GM23338 (cell line): ENCODE measurements around the gene GPR146. TPM values are rescaled to one million over a fixed set of nuclear protein-coding genes. Genes with fewer than 3 reads are reported as not detected.

Source experiments
- ATAC-seq: fragments of 200-7000 bp; cut with Tn5 transposase; 3 replicates; pipeline ENCODE4 v1.9.1; 2020
- DNase-seq: peaks from one replicate; pipeline ENCODE4 v3.0.0-alpha.2; 2015; ENCODE audit warnings: low spot score
- H2AFZ ChIP-seq: fragments of 200-600 bp; sonication (generic); 2 replicates; pipeline ENCODE4 v1.8.0; 2016; ENCODE audit warnings: antibody characterized with exemption, mild to moderate bottlenecking, moderate library complexity
- H3F3A ChIP-seq: fragments of 200-600 bp; sonication (generic); replicated peaks from 2 replicates; pipeline ENCODE4 v1.8.0; 2017; ENCODE audit warnings: antibody characterized with exemption, mixed run types, low read depth
- H3K27ac ChIP-seq: fragments of 200-600 bp; sonication (generic); 2 replicates; pipeline ENCODE4 v1.6.1; 2016; ENCODE audit warnings: low read depth
- H3K27me3 ChIP-seq: fragments of 200-600 bp; sonication (generic); 2 replicates; pipeline ENCODE4 v1.8.0; 2016; ENCODE audit warnings: mild to moderate bottlenecking, mixed run types, moderate library complexity; ENCODE audit not compliant: insufficient read depth
- H3K36me3 ChIP-seq: fragments of 200-600 bp; sonication (generic); 2 replicates; pipeline ENCODE4 v1.8.0; 2016; ENCODE audit warnings: mild to moderate bottlenecking; ENCODE audit not compliant: insufficient read depth
- H3K4me1 ChIP-seq: fragments of 200-600 bp; sonication (generic); 2 replicates; pipeline ENCODE4 v1.8.0; 2016; ENCODE audit warnings: mild to moderate bottlenecking, moderate library complexity; ENCODE audit not compliant: insufficient read depth
- H3K4me2 ChIP-seq: fragments of 200-600 bp; sonication (generic); 2 replicates; pipeline ENCODE4 v1.7.1; 2017; ENCODE audit warnings: mixed run types
- H3K4me3 ChIP-seq: fragments of 200-600 bp; sonication (generic); 2 replicates; pipeline ENCODE4 v1.6.1; 2016; ENCODE audit warnings: mixed run types
- H3K79me2 ChIP-seq: fragments of 200-600 bp; sonication (generic); replicated peaks from 2 replicates; pipeline ENCODE4 v1.8.0; 2017; ENCODE audit warnings: mild to moderate bottlenecking; ENCODE audit not compliant: insufficient read depth
- H3K9me2 ChIP-seq: fragments of 200-600 bp; sonication (generic); 2 replicates; pipeline ENCODE4 v1.8.0; 2017; ENCODE audit not compliant: insufficient read depth
- H4K20me1 ChIP-seq: fragments of 200-600 bp; sonication (generic); replicated peaks from 2 replicates; pipeline ENCODE4 v1.8.0; 2017; ENCODE audit warnings: mild to moderate bottlenecking; ENCODE audit not compliant: insufficient read depth
- H3K27ac Mint-ChIP-seq: 2 replicates; pipeline ENCODE4 v1.8.0; 2020; ENCODE audit warnings: inconsistent platforms, mild to moderate bottlenecking, moderate library complexity, mixed read lengths
- H3K27me3 Mint-ChIP-seq: 3 replicates; pipeline ENCODE4 v1.8.0; 2022; ENCODE audit warnings: low read depth, mild to moderate bottlenecking, moderate library complexity, mixed read lengths, inconsistent platforms; ENCODE audit not compliant: insufficient read depth, poor library complexity
- H3K36me3 Mint-ChIP-seq: 3 replicates; pipeline ENCODE4 v1.8.0; 2021; ENCODE audit warnings: low read depth, mild to moderate bottlenecking, inconsistent platforms, moderate library complexity, mixed read lengths
- H3K4me1 Mint-ChIP-seq: 3 replicates; pipeline ENCODE4 v1.8.0; 2020; ENCODE audit warnings: mild to moderate bottlenecking, inconsistent platforms, mixed read lengths
- H3K4me3 Mint-ChIP-seq: 3 replicates; pipeline ENCODE4 v1.8.0; 2021; ENCODE audit warnings: moderate library complexity, mild to moderate bottlenecking, inconsistent platforms, mixed read lengths
- H3K9me3 Mint-ChIP-seq: 3 replicates; pipeline ENCODE4 v1.8.0; 2020; ENCODE audit warnings: moderate library complexity, mild to moderate bottlenecking, inconsistent platforms, mixed read lengths
- CREB1 ChIP-seq: fragments of 250-450 bp; sonication (Bioruptor Pico); IDR thresholded peaks from 2 replicates; pipeline ENCODE4 v1.5.0; 2020; ENCODE audit warnings: low read depth, mild to moderate bottlenecking, moderate library complexity
- EZH2 ChIP-seq: fragments of 200-600 bp; sonication (generic); IDR thresholded peaks from one replicate; pipeline ENCODE4 v1.8.0; 2017; ENCODE audit warnings: antibody characterized with exemption, mild to moderate bottlenecking, low read depth; ENCODE audit not compliant: unreplicated experiment
- EZH2phosphoT487 ChIP-seq: fragments of 200-600 bp; sonication (generic); IDR thresholded peaks from one replicate; pipeline ENCODE4 v1.8.1; 2018; ENCODE audit warnings: antibody characterized with exemption; ENCODE audit not compliant: unreplicated experiment
- NANOG ChIP-seq: IDR thresholded peaks from 2 replicates; pipeline ENCODE4 v1.6.1; 2016; ENCODE audit warnings: antibody characterized with exemption, borderline replicate concordance
- STAT1 ChIP-seq: IDR thresholded peaks from one replicate; pipeline ENCODE4 v1.6.1; 2016; ENCODE audit warnings: antibody characterized with exemption; ENCODE audit not compliant: unreplicated experiment
- ZNF114 ChIP-seq: fragments of 250-450 bp; sonication (Bioruptor Pico); IDR thresholded peaks from 2 replicates; pipeline ENCODE4 v1.5.0; 2020; ENCODE audit warnings: mild to moderate bottlenecking, moderate library complexity
- ZNF331 ChIP-seq: fragments of 250-450 bp; sonication (Bioruptor Pico); IDR thresholded peaks from 2 replicates; pipeline ENCODE4 v1.5.0; 2020; ENCODE audit warnings: low read depth, mild to moderate bottlenecking, moderate library complexity
- polyA plus RNA-seq: library from polyadenylated mRNA; unstranded; fragments of >200 nt; fragmentation: Nextera tagmentation; extraction: Ambion mirVana; gene quantifications from 2 replicates; pipeline ENCODE4 v1.2.1, GENCODE V29; 2016
- total RNA-seq: library from RNA; depleted of rRNA; stranded (reverse); fragments of >200 nt; shearing (Covaris generic); gene quantifications from 2 replicates; pipeline ENCODE4 v1.2.3, GENCODE V29; 2014
- TF ChIP-seq, protein P1 (sequence below), 2 experiments: fragments of 200-600 bp in 1 of 2; sonication (generic) in 1 of 2; conservative IDR thresholded peaks; 2 replicates each; pipeline versions ENCODE4 v1.5.1 to v1.6.1; 2016 to 2017; ENCODE audit warnings: antibody characterized with exemption in 2 of 2, low read depth in 2 of 2, mild to moderate bottlenecking in 2 of 2, moderate library complexity in 1 of 2
- TF ChIP-seq, protein P2 (sequence below): IDR thresholded peaks from 2 replicates; pipeline ENCODE4 v1.6.1; 2016; ENCODE audit warnings: antibody characterized with exemption
- TF ChIP-seq, protein P3 (sequence below): fragments of 250-450 bp; sonication (Bioruptor Pico); IDR thresholded peaks from 2 replicates; pipeline ENCODE4 v1.5.0; 2020; ENCODE audit warnings: mild to moderate bottlenecking, moderate library complexity

Gene GPR146
- total and polyA plus RNA-seq, 2 experiments from 2014 or later: 0.28 to 0.37 TPM

GRCh38 chr7:995571-995970, 48.8 kb upstream of the GPR146 start:
- no peak overlapping the region for H3K4me3 Mint-ChIP-seq
- no peak for DNase-seq

GRCh38 chr7:996079-996872, 48.1 kb upstream of the GPR146 start:
- no peak overlapping the region for H3K4me3 Mint-ChIP-seq
- Histone ChIP-seq H3K79me2 (no peaks in the 10 kb centered on the region), H3K4me2 (no peak overlapping the region), H2AFZ (no peak overlapping the region), H3K36me3 (no peaks in the 10 kb centered on the region), H3K27me3 (no peaks in the 10 kb centered on the region), H3K4me1 (no peaks in the 10 kb centered on the region), H3K27ac (no peak overlapping the region), H4K20me1 (no peaks in the 10 kb centered on the region), H3K9me2 (no peaks in the 10 kb centered on the region), H3K4me3 (no peak overlapping the region), H3F3A (no peaks in the 10 kb centered on the region)
- H3K27me3 Mint-ChIP-seq: peaks cover 26% of the 10 kb centered on the region
- ATAC-seq: no peak
- 0 out of 3 replicates have a peak, but pooled peaks cover 2% of the 10 kb centered on the region for H3K4me1 Mint-ChIP-seq
- H3K36me3 Mint-ChIP-seq: no peaks in the 10 kb centered on the region; the same call in 2 of the 3 replicates
- no peaks in the 10 kb centered on the region for H3K9me3 Mint-ChIP-seq
- no peak overlapping the region for H3K27ac Mint-ChIP-seq
- no peak for DNase-seq
- TF ChIP-seq STAT1 (no peak), NANOG (no peak), CREB1 (CRISPR knock-in tag) (no peak), ZNF331 (CRISPR knock-in tag) (no peak), EZH2 (no peak)
- TF ChIP-seq, protein P1, sequence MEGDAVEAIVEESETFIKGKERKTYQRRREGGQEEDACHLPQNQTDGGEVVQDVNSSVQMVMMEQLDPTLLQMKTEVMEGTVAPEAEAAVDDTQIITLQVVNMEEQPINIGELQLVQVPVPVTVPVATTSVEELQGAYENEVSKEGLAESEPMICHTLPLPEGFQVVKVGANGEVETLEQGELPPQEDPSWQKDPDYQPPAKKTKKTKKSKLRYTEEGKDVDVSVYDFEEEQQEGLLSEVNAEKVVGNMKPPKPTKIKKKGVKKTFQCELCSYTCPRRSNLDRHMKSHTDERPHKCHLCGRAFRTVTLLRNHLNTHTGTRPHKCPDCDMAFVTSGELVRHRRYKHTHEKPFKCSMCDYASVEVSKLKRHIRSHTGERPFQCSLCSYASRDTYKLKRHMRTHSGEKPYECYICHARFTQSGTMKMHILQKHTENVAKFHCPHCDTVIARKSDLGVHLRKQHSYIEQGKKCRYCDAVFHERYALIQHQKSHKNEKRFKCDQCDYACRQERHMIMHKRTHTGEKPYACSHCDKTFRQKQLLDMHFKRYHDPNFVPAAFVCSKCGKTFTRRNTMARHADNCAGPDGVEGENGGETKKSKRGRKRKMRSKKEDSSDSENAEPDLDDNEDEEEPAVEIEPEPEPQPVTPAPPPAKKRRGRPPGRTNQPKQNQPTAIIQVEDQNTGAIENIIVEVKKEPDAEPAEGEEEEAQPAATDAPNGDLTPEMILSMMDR (conservative IDR thresholded peaks at IDR 0.05; ENCODE audit: low read depth in 2 of 2): no peak
- TF ChIP-seq, protein P2, sequence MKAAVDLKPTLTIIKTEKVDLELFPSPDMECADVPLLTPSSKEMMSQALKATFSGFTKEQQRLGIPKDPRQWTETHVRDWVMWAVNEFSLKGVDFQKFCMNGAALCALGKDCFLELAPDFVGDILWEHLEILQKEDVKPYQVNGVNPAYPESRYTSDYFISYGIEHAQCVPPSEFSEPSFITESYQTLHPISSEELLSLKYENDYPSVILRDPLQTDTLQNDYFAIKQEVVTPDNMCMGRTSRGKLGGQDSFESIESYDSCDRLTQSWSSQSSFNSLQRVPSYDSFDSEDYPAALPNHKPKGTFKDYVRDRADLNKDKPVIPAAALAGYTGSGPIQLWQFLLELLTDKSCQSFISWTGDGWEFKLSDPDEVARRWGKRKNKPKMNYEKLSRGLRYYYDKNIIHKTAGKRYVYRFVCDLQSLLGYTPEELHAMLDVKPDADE: no peak
- TF ChIP-seq, protein P3, sequence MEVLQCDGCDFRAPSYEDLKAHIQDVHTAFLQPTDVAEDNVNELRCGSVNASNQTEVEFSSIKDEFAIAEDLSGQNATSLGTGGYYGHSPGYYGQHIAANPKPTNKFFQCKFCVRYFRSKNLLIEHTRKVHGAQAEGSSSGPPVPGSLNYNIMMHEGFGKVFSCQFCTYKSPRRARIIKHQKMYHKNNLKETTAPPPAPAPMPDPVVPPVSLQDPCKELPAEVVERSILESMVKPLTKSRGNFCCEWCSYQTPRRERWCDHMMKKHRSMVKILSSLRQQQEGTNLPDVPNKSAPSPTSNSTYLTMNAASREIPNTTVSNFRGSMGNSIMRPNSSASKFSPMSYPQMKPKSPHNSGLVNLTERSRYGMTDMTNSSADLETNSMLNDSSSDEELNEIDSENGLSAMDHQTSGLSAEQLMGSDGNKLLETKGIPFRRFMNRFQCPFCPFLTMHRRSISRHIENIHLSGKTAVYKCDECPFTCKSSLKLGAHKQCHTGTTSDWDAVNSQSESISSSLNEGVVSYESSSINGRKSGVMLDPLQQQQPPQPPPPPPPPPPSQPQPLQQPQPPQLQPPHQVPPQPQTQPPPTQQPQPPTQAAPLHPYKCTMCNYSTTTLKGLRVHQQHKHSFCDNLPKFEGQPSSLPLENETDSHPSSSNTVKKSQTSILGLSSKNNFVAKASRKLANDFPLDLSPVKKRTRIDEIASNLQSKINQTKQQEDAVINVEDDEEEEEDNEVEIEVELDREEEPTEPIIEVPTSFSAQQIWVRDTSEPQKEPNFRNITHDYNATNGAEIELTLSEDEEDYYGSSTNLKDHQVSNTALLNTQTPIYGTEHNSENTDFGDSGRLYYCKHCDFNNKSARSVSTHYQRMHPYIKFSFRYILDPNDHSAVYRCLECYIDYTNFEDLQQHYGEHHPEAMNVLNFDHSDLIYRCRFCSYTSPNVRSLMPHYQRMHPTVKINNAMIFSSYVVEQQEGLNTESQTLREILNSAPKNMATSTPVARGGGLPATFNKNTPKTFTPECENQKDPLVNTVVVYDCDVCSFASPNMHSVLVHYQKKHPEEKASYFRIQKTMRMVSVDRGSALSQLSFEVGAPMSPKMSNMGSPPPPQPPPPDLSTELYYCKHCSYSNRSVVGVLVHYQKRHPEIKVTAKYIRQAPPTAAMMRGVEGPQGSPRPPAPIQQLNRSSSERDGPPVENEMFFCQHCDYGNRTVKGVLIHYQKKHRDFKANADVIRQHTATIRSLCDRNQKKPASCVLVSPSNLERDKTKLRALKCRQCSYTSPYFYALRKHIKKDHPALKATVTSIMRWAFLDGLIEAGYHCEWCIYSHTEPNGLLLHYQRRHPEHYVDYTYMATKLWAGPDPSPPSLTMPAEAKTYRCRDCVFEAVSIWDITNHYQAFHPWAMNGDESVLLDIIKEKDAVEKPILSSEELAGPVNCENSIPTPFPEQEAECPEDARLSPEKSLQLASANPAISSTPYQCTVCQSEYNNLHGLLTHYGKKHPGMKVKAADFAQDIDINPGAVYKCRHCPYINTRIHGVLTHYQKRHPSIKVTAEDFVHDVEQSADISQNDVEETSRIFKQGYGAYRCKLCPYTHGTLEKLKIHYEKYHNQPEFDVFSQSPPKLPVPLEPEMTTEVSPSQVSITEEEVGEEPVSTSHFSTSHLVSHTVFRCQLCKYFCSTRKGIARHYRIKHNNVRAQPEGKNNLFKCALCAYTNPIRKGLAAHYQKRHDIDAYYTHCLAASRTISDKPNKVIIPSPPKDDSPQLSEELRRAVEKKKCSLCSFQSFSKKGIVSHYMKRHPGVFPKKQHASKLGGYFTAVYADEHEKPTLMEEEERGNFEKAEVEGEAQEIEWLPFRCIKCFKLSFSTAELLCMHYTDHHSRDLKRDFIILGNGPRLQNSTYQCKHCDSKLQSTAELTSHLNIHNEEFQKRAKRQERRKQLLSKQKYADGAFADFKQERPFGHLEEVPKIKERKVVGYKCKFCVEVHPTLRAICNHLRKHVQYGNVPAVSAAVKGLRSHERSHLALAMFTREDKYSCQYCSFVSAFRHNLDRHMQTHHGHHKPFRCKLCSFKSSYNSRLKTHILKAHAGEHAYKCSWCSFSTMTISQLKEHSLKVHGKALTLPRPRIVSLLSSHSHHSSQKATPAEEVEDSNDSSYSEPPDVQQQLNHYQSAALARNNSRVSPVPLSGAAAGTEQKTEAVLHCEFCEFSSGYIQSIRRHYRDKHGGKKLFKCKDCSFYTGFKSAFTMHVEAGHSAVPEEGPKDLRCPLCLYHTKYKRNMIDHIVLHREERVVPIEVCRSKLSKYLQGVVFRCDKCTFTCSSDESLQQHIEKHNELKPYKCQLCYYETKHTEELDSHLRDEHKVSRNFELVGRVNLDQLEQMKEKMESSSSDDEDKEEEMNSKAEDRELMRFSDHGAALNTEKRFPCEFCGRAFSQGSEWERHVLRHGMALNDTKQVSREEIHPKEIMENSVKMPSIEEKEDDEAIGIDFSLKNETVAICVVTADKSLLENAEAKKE (CRISPR knock-in tag): no peak

More at GRCh38 chr7:995571-995970, 48.8 kb upstream of the GPR146 start:
- no peaks in the 10 kb centered on the region for H3K79me2 ChIP-seq
- Mint-ChIP-seq H3K9me3 (no peaks in the 10 kb centered on the region), H3K36me3 (no peaks in the 10 kb centered on the region), H3K4me1 (0 out of 3 replicates have a peak, but pooled peaks cover 2% of the 10 kb centered on the region), H3K27ac (no peak overlapping the region), H3K27me3 (peaks cover 22% of the 10 kb centered on the region)
- no peaks in the 10 kb centered on the region for H3F3A ChIP-seq
- H3K27ac ChIP-seq: no peak overlapping the region
- no peaks in the 10 kb centered on the region for H3K9me2 ChIP-seq
- H3K4me3 ChIP-seq: no peak overlapping the region
- H3K4me2 ChIP-seq: no peak overlapping the region
- no peak for ATAC-seq
- H3K36me3 ChIP-seq: no peaks in the 10 kb centered on the region
- H4K20me1 ChIP-seq: no peaks in the 10 kb centered on the region
- H2AFZ ChIP-seq: no peak overlapping the region
- TF ChIP-seq, protein P2: no peak
- TF ChIP-seq EZH2 (no peak), ZNF114 (no peak), EZH2phosphoT487 (no peak)
- H3K27me3 ChIP-seq: no peaks in the 10 kb centered on the region
- H3K4me1 ChIP-seq: no peaks in the 10 kb centered on the region
